Liver (tissue), 9 donors: Measurements from ENCODE around the gene NASP. TPM values are rescaled to one million over a fixed set of nuclear protein-coding genes. Genes with fewer than 3 reads are reported as not detected.

Source experiments
- DNase-seq: peaks from one replicate; pipeline ENCODE4 v3.0.0-alpha.2; 2017; ENCODE audit warnings: low spot score
- H3K27ac ChIP-seq, 2 donors: one replicate each; pipeline ENCODE4 v1.7.0; 2013; ENCODE audit warnings: inconsistent platforms in 2 of 2, low read length in 2 of 2, control low read depth in 1 of 2, low read depth in 1 of 2, mild to moderate bottlenecking in 1 of 2
- H3K27me3 ChIP-seq, 4 donors: one replicate each; pipeline versions ENCODE4 v1.6.1 to v1.7.0; 2013; ENCODE audit warnings: low read length in 3 of 4, inconsistent platforms in 1 of 4, mild to moderate bottlenecking in 1 of 4, moderate library complexity in 1 of 4; ENCODE audit not compliant: control insufficient read depth in 4 of 4, insufficient read depth in 4 of 4
- H3K36me3 ChIP-seq, 4 donors: one replicate each; pipeline versions ENCODE4 v1.6.1 to v1.7.0; 2013; ENCODE audit warnings: low read length in 3 of 4, mild to moderate bottlenecking in 3 of 4, low read depth in 1 of 4, moderate library complexity in 1 of 4; ENCODE audit not compliant: control insufficient read depth in 4 of 4, insufficient read depth in 3 of 4
- H3K4me1 ChIP-seq, 4 donors: one replicate each; pipeline versions ENCODE4 v1.6.1 to v1.7.0; 2013; ENCODE audit warnings: low read length in 3 of 4, mild to moderate bottlenecking in 3 of 4, moderate library complexity in 1 of 4; ENCODE audit not compliant: control insufficient read depth in 4 of 4, insufficient read depth in 4 of 4
- H3K4me3 ChIP-seq, 3 donors: one replicate each; pipeline versions ENCODE4 v1.6.1 to v1.7.0; 2013; ENCODE audit warnings: low read length in 3 of 3, control low read depth in 1 of 3, low read depth in 1 of 3, mild to moderate bottlenecking in 1 of 3
- H3K9ac ChIP-seq, 2 donors: one replicate each; pipeline ENCODE4 v1.7.0; 2013; ENCODE audit warnings: low read length in 2 of 2, mild to moderate bottlenecking in 2 of 2, moderate library complexity in 2 of 2, control low read depth in 1 of 2, low read depth in 1 of 2
- H3K9me3 ChIP-seq, 4 donors: one replicate each; pipeline versions ENCODE4 v1.6.1 to v1.7.0; 2013; ENCODE audit warnings: low read length in 3 of 4; ENCODE audit not compliant: control insufficient read depth in 4 of 4
- ATF3 ChIP-seq: IDR thresholded peaks from 2 replicates; pipeline ENCODE4 v1.6.1; 2016; ENCODE audit warnings: antibody characterized with exemption
- EGR1 ChIP-seq, 2 donors: IDR thresholded peaks; 2 replicates each; pipeline ENCODE4 v1.6.1; 2016 to 2018; ENCODE audit warnings: antibody characterized with exemption in 2 of 2, low read depth in 2 of 2
- FOXA1 ChIP-seq: IDR thresholded peaks from 2 replicates; pipeline ENCODE4 v1.6.1; 2016; ENCODE audit warnings: antibody characterized with exemption
- FOXA2 ChIP-seq: IDR thresholded peaks from 2 replicates; pipeline ENCODE4 v1.6.1; 2016; ENCODE audit warnings: antibody characterized with exemption
- GABPA ChIP-seq, 2 donors: IDR thresholded peaks in 1 of 2; conservative IDR thresholded peaks in 1 of 2; 2 replicates each; pipeline ENCODE4 v1.6.1; 2016; ENCODE audit warnings: antibody characterized with exemption in 2 of 2, mild to moderate bottlenecking in 1 of 2, moderate library complexity in 1 of 2
- HNF4A ChIP-seq, 2 donors: conservative IDR thresholded peaks; 2 replicates each; pipeline ENCODE4 v1.6.1; 2016; ENCODE audit warnings: antibody characterized with exemption in 2 of 2, mild to moderate bottlenecking in 2 of 2
- HNF4G ChIP-seq: IDR thresholded peaks from 2 replicates; pipeline ENCODE4 v1.6.1; 2016; ENCODE audit warnings: antibody characterized with exemption
- JUND ChIP-seq, 2 donors: IDR thresholded peaks; 2 replicates each; pipeline ENCODE4 v1.6.1; 2016; ENCODE audit warnings: antibody characterized with exemption in 2 of 2
- MAX ChIP-seq: IDR thresholded peaks from 2 replicates; pipeline ENCODE4 v1.6.1; 2016; ENCODE audit warnings: antibody characterized with exemption
- NR2F2 ChIP-seq: IDR thresholded peaks from 2 replicates; pipeline ENCODE4 v1.6.1; 2016; ENCODE audit warnings: antibody characterized with exemption
- RAD21 ChIP-seq, 2 donors: IDR thresholded peaks; 2 replicates each; pipeline ENCODE4 v1.6.1; 2016; ENCODE audit warnings: antibody characterized with exemption in 2 of 2, mild to moderate bottlenecking in 2 of 2
- RXRA ChIP-seq, 2 donors: IDR thresholded peaks; 2 replicates each; pipeline ENCODE4 v1.6.1; 2017 to 2018; ENCODE audit warnings: antibody characterized with exemption in 2 of 2, mild to moderate bottlenecking in 1 of 2
- SP1 ChIP-seq: IDR thresholded peaks from 2 replicates; pipeline ENCODE4 v1.6.1; 2018; ENCODE audit warnings: antibody characterized with exemption, mild to moderate bottlenecking
- TAF1 ChIP-seq: conservative IDR thresholded peaks from 2 replicates; pipeline ENCODE4 v1.6.1; 2016; ENCODE audit warnings: antibody characterized with exemption, mild to moderate bottlenecking
- YY1 ChIP-seq: IDR thresholded peaks from 2 replicates; pipeline ENCODE4 v1.6.1; 2016; ENCODE audit warnings: antibody characterized with exemption, mild to moderate bottlenecking
- ZBTB33 ChIP-seq: IDR thresholded peaks from 2 replicates; pipeline ENCODE4 v1.6.1; 2016; ENCODE audit warnings: antibody characterized with exemption
- WGBS: extraction: QIAGEN DNeasy Blood & Tissue Kit; methylation state at CpG from one replicate; pipeline ENCODE4 v1.1.7; 2013; 5-methylcytosine and 5-hydroxymethylcytosine counted together
- polyA plus RNA-seq, 2 donors: library from polyadenylated mRNA; stranded (reverse) in 1 of 2; unstranded in 1 of 2; fragments of 200-250 nt in 1 of 2; fragments of >200 nt in 1 of 2; fragmentation: Nextera tagmentation in 1 of 2; extraction: Ambion mirVana in 1 of 2; gene quantifications; one replicate each; pipeline versions ENCODE4 v1.2.1 to v1.2.3, GENCODE V29; 2013 to 2015
- total RNA-seq, 2 donors: library from RNA; depleted of rRNA; stranded (reverse); fragments of >200 nt; gene quantifications; one replicate each; pipeline ENCODE4 v1.2.3, GENCODE V29; 2014
- TF ChIP-seq, protein P1 (sequence below): fragments of 150-350 bp; IDR thresholded peaks from 2 replicates; pipeline ENCODE4 v1.5.1; 2017; ENCODE audit warnings: improper control_type of control experiment, low read depth, low read length; ENCODE audit not compliant: missing input control
- TF ChIP-seq, protein P2 (sequence below): IDR thresholded peaks from 2 replicates; pipeline ENCODE4 v1.6.1; 2016; ENCODE audit warnings: antibody characterized with exemption, mild to moderate bottlenecking
- donor health status: healthy.
- donor health status: healthy.
- donor health status: healthy.
- donor health status: healthy.
- donor health status: healthy.

NASP gene
- total and polyA plus RNA-seq, 4 donors: 24.9 to 74.9 (median 39.7) TPM

GRCh38 chr1:45585110-45585426 is 1.2 kb downstream of the NASP start:
- no peaks in the 10 kb centered on the region for H3K9me3 ChIP-seq
- H3K4me3 ChIP-seq: peak overlapping the region; percentile 80 to 88 (median 80)
- H3K9ac ChIP-seq: peak overlapping the region; percentile 10 to 61
- DNase-seq: no peak
- no peaks in the 10 kb centered on the region for H3K27me3 ChIP-seq
- peak overlapping the region; percentile 71 to 93 for H3K27ac ChIP-seq
- WGBS: 3% methylated on average over 5 of the region's 5 CpGs
- TF ChIP-seq JUND (IDR thresholded peaks at IDR 0.05): no peak
- TF ChIP-seq ZBTB33: no peak
- no peak for TF ChIP-seq ATF3
- TF ChIP-seq, protein P1, sequence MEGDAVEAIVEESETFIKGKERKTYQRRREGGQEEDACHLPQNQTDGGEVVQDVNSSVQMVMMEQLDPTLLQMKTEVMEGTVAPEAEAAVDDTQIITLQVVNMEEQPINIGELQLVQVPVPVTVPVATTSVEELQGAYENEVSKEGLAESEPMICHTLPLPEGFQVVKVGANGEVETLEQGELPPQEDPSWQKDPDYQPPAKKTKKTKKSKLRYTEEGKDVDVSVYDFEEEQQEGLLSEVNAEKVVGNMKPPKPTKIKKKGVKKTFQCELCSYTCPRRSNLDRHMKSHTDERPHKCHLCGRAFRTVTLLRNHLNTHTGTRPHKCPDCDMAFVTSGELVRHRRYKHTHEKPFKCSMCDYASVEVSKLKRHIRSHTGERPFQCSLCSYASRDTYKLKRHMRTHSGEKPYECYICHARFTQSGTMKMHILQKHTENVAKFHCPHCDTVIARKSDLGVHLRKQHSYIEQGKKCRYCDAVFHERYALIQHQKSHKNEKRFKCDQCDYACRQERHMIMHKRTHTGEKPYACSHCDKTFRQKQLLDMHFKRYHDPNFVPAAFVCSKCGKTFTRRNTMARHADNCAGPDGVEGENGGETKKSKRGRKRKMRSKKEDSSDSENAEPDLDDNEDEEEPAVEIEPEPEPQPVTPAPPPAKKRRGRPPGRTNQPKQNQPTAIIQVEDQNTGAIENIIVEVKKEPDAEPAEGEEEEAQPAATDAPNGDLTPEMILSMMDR: no peak
- TF ChIP-seq RAD21 (IDR thresholded peaks at IDR 0.05): no peak
- no peak for TF ChIP-seq SP1
- TF ChIP-seq FOXA1: no peak
- no peak for TF ChIP-seq GABPA (IDR thresholded peaks at IDR 0.05 in 1 of 2, conservative IDR thresholded peaks at IDR 0.05 in 1 of 2)
- TF ChIP-seq HNF4A (conservative IDR thresholded peaks at IDR 0.05): no peak
- no peak for TF ChIP-seq RXRA (IDR thresholded peaks at IDR 0.05)
- TF ChIP-seq TAF1: no peak
- no peak for TF ChIP-seq MAX
- no peak for TF ChIP-seq HNF4G
- TF ChIP-seq EGR1 (IDR thresholded peaks at IDR 0.05; ENCODE audit: low read depth in 2 of 2): no peak
- TF ChIP-seq NR2F2: no peak
- no peak for TF ChIP-seq FOXA2
- TF ChIP-seq, protein P2, sequence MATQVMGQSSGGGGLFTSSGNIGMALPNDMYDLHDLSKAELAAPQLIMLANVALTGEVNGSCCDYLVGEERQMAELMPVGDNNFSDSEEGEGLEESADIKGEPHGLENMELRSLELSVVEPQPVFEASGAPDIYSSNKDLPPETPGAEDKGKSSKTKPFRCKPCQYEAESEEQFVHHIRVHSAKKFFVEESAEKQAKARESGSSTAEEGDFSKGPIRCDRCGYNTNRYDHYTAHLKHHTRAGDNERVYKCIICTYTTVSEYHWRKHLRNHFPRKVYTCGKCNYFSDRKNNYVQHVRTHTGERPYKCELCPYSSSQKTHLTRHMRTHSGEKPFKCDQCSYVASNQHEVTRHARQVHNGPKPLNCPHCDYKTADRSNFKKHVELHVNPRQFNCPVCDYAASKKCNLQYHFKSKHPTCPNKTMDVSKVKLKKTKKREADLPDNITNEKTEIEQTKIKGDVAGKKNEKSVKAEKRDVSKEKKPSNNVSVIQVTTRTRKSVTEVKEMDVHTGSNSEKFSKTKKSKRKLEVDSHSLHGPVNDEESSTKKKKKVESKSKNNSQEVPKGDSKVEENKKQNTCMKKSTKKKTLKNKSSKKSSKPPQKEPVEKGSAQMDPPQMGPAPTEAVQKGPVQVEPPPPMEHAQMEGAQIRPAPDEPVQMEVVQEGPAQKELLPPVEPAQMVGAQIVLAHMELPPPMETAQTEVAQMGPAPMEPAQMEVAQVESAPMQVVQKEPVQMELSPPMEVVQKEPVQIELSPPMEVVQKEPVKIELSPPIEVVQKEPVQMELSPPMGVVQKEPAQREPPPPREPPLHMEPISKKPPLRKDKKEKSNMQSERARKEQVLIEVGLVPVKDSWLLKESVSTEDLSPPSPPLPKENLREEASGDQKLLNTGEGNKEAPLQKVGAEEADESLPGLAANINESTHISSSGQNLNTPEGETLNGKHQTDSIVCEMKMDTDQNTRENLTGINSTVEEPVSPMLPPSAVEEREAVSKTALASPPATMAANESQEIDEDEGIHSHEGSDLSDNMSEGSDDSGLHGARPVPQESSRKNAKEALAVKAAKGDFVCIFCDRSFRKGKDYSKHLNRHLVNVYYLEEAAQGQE: no peak
- no peak for TF ChIP-seq YY1
- peaks cover 9 to 27% (median 21%) of the 10 kb centered on the region in 4 donors for H3K4me1 ChIP-seq
- H3K36me3 ChIP-seq: no peaks in the 10 kb centered on the region
